Neural cell (in vitro differentiated cells): ENCODE results near the gene CERT1.

ENCODE experiments used
- EZH2 ChIP-seq: fragments of 200-600, 300-800 bp; shearing (Covaris generic), sonication (generic); IDR thresholded peaks from 2 replicates; pipeline ENCODE4 v1.6.1; 2014; ENCODE audit warnings: antibody characterized with exemption, low read length, borderline replicate concordance, mild to moderate bottlenecking; ENCODE audit not compliant: insufficient read depth, poor library complexity, severe bottlenecking
- MXI1 ChIP-seq: fragments of 450-650 bp; conservative IDR thresholded peaks from 2 replicates; pipeline ENCODE4 v1.6.1; 2014; ENCODE audit warnings: antibody characterized with exemption, mild to moderate bottlenecking; ENCODE audit not compliant: poor library complexity, severe bottlenecking
- POLR2AphosphoS5 ChIP-seq: IDR thresholded peaks from 2 replicates; pipeline ENCODE4 v1.6.1; 2012
- REST ChIP-seq: IDR thresholded peaks from 2 replicates; pipeline ENCODE4 v1.6.1; 2012; ENCODE audit warnings: borderline replicate concordance
- SMC3 ChIP-seq: fragments of 450-650 bp; conservative IDR thresholded peaks from 2 replicates; pipeline ENCODE4 v1.6.1; 2014; ENCODE audit warnings: antibody characterized with exemption, mild to moderate bottlenecking, moderate library complexity; ENCODE audit not compliant: poor library complexity
- TF ChIP-seq, protein P1 (sequence below): fragments of 450-650 bp; IDR thresholded peaks from 2 replicates; pipeline ENCODE4 v1.5.1; 2014; ENCODE audit warnings: antibody characterized with exemption, mild to moderate bottlenecking, moderate library complexity; ENCODE audit not compliant: poor library complexity, severe bottlenecking

GRCh38 chr5:75335952-75336614 lies 175.3 kb downstream of the CERT1 start:
- TF ChIP-seq, protein P1, sequence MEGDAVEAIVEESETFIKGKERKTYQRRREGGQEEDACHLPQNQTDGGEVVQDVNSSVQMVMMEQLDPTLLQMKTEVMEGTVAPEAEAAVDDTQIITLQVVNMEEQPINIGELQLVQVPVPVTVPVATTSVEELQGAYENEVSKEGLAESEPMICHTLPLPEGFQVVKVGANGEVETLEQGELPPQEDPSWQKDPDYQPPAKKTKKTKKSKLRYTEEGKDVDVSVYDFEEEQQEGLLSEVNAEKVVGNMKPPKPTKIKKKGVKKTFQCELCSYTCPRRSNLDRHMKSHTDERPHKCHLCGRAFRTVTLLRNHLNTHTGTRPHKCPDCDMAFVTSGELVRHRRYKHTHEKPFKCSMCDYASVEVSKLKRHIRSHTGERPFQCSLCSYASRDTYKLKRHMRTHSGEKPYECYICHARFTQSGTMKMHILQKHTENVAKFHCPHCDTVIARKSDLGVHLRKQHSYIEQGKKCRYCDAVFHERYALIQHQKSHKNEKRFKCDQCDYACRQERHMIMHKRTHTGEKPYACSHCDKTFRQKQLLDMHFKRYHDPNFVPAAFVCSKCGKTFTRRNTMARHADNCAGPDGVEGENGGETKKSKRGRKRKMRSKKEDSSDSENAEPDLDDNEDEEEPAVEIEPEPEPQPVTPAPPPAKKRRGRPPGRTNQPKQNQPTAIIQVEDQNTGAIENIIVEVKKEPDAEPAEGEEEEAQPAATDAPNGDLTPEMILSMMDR = no peak
- no peak for TF ChIP-seq REST
- no peak for TF ChIP-seq SMC3
- peak; percentile 4 for TF ChIP-seq POLR2AphosphoS5
- TF ChIP-seq MXI1 = no peak
- TF ChIP-seq EZH2 = no peak
